GM12891 (cell line): Measurements from ENCODE around the gene FOXL1.

Experiments used
- POLR2A ChIP-seq: IDR thresholded peaks from 2 replicates; pipeline ENCODE4 v1.6.1; 2011; ENCODE audit warnings: low read depth, low read length, control low read depth
- POLR2AphosphoS5 ChIP-seq: IDR thresholded peaks from 2 replicates; pipeline ENCODE4 v1.6.1; 2011; ENCODE audit warnings: low read depth, low read length, control low read depth
- SPI1 ChIP-seq: IDR thresholded peaks from 2 replicates; pipeline ENCODE4 v1.6.1; 2011; ENCODE audit warnings: low read depth, low read length, control low read depth
- TAF1 ChIP-seq: IDR thresholded peaks from 2 replicates; pipeline ENCODE4 v1.6.1; 2011; ENCODE audit warnings: low read depth, low read length, control low read depth

DNA sequence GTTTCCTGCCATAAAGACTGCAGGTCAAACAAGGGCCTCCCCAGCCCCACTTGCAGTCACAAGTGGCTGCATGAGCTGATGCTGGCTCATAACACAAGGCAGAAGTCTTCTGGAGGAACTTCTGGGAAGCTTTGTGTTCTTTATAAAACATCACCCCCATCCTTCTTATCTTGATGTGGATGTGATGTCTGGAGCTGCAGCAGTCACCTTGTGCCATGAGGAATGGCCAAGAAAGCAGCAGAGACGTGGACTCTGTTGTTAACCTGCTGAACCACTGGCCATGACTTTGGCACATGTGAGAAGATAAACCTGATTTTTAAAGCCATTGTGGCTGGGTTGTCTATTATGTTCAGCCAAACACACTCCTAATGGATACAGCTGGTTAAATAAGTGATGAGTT, 41.8 kb downstream of the FOXL1 start:
- TF ChIP-seq TAF1: no peak
- no peak for TF ChIP-seq POLR2A
- no peak for TF ChIP-seq POLR2AphosphoS5
- no peak for TF ChIP-seq SPI1
